ENCODE results near the gene WDR89.

DNA sequence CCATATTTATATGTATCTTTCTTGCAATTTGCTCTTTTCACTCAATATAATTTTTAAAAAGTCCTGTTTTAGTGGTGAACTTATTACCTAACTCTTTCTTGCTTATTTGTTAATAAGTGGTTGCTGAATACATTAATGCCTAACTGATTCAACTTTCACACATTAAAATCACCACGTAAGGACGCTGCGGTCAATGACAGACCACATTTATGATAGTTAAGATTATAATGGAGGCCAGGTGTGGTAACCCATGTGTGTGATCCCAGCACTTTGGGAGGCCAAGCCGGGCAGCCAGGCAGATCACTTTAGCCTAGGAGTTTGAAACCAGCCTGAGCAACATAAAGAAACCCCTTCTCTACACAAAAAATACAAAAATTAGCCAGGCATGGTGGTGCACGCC lies 37.0 kb downstream of the WDR89 start:
- TF ChIP-seq, protein P1, sequence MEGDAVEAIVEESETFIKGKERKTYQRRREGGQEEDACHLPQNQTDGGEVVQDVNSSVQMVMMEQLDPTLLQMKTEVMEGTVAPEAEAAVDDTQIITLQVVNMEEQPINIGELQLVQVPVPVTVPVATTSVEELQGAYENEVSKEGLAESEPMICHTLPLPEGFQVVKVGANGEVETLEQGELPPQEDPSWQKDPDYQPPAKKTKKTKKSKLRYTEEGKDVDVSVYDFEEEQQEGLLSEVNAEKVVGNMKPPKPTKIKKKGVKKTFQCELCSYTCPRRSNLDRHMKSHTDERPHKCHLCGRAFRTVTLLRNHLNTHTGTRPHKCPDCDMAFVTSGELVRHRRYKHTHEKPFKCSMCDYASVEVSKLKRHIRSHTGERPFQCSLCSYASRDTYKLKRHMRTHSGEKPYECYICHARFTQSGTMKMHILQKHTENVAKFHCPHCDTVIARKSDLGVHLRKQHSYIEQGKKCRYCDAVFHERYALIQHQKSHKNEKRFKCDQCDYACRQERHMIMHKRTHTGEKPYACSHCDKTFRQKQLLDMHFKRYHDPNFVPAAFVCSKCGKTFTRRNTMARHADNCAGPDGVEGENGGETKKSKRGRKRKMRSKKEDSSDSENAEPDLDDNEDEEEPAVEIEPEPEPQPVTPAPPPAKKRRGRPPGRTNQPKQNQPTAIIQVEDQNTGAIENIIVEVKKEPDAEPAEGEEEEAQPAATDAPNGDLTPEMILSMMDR (conservative IDR thresholded peaks at IDR 0.05; ENCODE audit: low read length), result no peak
- no peak for TF ChIP-seq EZH2phosphoT487 (IDR thresholded peaks at IDR 0.05; ENCODE audit: borderline replicate concordance, low read depth, low read length)
